ENCODE data around the gene CYB5D1. TPM values are rescaled to one million over a fixed set of nuclear protein-coding genes. Genes with fewer than 3 reads are reported as not detected.
"Not testable (repeated sequence)": the region's sequence is repeated elsewhere in the genome, so short reads cannot be mapped to it uniquely, and the experiment has no call there.

Gene CYB5D1
- total RNA-seq, 1 donor from 2014 or later, result 4.4 TPM

DNA sequence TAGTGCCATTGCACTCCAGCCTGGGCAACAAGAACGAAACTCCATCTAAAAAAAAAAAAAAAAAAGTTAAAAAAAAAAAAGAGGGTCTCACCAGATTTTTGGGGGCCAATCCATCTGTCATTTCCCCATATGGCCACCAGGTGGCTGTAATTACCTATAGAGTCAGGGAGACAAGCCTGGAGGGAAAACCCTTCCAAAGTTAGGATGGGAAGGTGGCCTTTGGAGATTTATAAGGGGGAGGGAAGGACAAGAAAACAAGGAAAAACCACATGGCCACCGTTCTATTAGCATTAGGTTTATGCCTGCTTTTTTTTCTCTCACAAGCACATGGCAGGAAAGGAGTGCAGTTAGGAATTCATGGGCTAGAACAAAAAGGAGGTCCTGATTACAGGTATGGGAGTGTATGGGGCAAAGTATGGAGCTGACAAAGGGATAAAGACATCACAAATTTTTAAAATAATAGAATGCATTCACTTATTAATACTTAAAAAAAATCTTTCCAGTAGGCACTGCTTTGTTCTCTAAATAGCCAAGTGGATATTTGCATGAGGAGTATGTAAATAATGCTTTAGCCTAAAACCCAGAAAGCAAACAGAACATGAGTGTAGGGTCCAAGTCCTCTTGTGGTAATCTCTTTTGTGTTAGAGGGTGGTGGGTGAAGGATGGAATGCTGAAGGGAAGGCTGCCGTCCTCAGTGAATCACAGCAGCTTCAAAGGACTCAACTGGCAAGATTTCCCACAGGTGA lies 5.1 kb downstream of the CYB5D1 start:
- no peak overlapping the region for H3K27ac ChIP-seq
- H3K36me3 ChIP-seq, result no peaks in the 10 kb centered on the region
- H3K4me3 ChIP-seq, result no peak overlapping the region
- intact Hi-C loops (cut with DNase I), result loop anchor here (5.0 kb wide), 1 partner anchor 124 kb away; no protein-coding TSS in a partner anchor
- peak; percentile 14 to 82 for DNase-seq (ENCODE audit: extremely low spot score in 2 of 2)
- H3K9me3 ChIP-seq, result no peaks in the 10 kb centered on the region
- TF ChIP-seq POLR2A (IDR thresholded peaks at IDR 0.05), result no peak
- peak in 2 of 3 experiments; percentile 74 to 87 for TF ChIP-seq CTCF (IDR thresholded peaks at IDR 0.05)
- H3K27me3 ChIP-seq, result no peaks in the 10 kb centered on the region
- H3K4me1 ChIP-seq, result peaks cover 25% of the 10 kb centered on the region

- not testable (repeated sequence) for H3K9me3 ChIP-seq, H3K36me3 ChIP-seq, H3K27me3 ChIP-seq, H3K27ac ChIP-seq, H3K4me3 ChIP-seq
- H3K4me1 ChIP-seq, result peaks cover 18% of the 10 kb centered on the region
- DNase-seq (ENCODE audit: extremely low spot score in 2 of 2), result peak in 1 of 2 donors; percentile 12
- intact Hi-C loops (cut with DNase I), result loop anchor here (5.0 kb wide), 1 partner anchor 123 kb away; no protein-coding TSS in a partner anchor
These were observed 6.6 kb downstream of the CYB5D1 start for GRCh38 chr17:7864384-7864783.

GRCh38 chr17:7864995-7865650 lies 7.3 kb downstream of the CYB5D1 start:
- TF ChIP-seq CTCF (IDR thresholded peaks at IDR 0.05), result no peak
- TF ChIP-seq POLR2A (IDR thresholded peaks at IDR 0.05), result no peak
- TF ChIP-seq POLR2AphosphoS5 (IDR thresholded peaks at IDR 0.05; ENCODE audit: insufficient read depth in 1 of 2, low read depth in 1 of 2), result no peak
- H3K27ac ChIP-seq, result no peak overlapping the region
- H3K27me3 ChIP-seq, result no peaks in the 10 kb centered on the region
- no peak overlapping the region for H3K4me3 ChIP-seq
- intact Hi-C loops (cut with DNase I), result loop anchor here (5.0 kb wide), 1 partner anchor 122 kb away; no protein-coding TSS in a partner anchor
- no peaks in the 10 kb centered on the region for H3K9me3 ChIP-seq
- DNase-seq (ENCODE audit: extremely low spot score in 2 of 2), result peak; percentile 64 to 80
- no peaks in the 10 kb centered on the region for H3K36me3 ChIP-seq
- H3K4me1 ChIP-seq, result peaks cover 17% of the 10 kb centered on the region

- H3K9me3 ChIP-seq, result no peaks in the 10 kb centered on the region
- H3K27me3 ChIP-seq, result no peaks in the 10 kb centered on the region
- no peak overlapping the region for H3K27ac ChIP-seq
- no peak overlapping the region for H3K4me3 ChIP-seq
- DNase-seq (ENCODE audit: extremely low spot score in 2 of 2), result peak; percentile 52 to 79
- H3K36me3 ChIP-seq, result no peaks in the 10 kb centered on the region
- TF ChIP-seq POLR2AphosphoS5 (IDR thresholded peaks at IDR 0.05; ENCODE audit: insufficient read depth in 1 of 2, low read depth in 1 of 2), result no peak
- TF ChIP-seq CTCF (IDR thresholded peaks at IDR 0.05), result no peak
- TF ChIP-seq POLR2A (IDR thresholded peaks at IDR 0.05), result no peak
- H3K4me1 ChIP-seq, result peaks cover 16% of the 10 kb centered on the region
- intact Hi-C loops (cut with DNase I), result no loop called here
These were observed 10.1 kb downstream of the CYB5D1 start for GRCh38 chr17:7867881-7868329.

DNA sequence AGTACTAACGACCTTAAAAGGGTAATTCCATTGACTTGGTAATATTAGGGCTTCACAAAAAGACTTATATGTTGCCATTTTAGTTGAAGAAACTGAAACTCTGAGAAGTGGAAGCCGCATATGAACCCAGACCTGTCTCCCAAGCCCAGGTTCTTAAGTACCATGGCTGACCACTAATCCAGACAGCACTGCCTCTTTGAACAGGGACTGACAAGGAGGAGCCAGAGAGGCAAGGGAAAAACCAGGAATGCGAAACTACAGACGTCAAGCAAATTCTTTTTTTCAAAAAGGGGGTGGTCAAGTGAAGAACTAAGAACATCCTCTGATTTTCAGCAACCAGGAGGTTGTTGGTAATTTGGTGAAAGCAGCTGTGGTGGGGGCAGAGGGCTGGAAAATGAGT lies 15.2 kb downstream of the CYB5D1 start:
- Histone ChIP-seq H3K4me1 (peaks cover 5% of the 10 kb centered on the region), H3K9me3 (no peaks in the 10 kb centered on the region), H3K27ac (no peak overlapping the region), H3K36me3 (no peaks in the 10 kb centered on the region), H3K27me3 (no peaks in the 10 kb centered on the region), H3K4me3 (no peak overlapping the region)
- intact Hi-C loops (cut with DNase I), result no loop called here
- no peak for TF ChIP-seq CTCF (IDR thresholded peaks at IDR 0.05)
- no peak for TF ChIP-seq POLR2AphosphoS5 (IDR thresholded peaks at IDR 0.05; ENCODE audit: insufficient read depth in 1 of 2, low read depth in 1 of 2)
- no peak for TF ChIP-seq POLR2A (IDR thresholded peaks at IDR 0.05)
- no peak for DNase-seq (ENCODE audit: extremely low spot score in 2 of 2)

Data from vagina (tissue), 2 donors.